K562 (cell line): ENCODE data around the gene LAMA5. TPM values are rescaled to one million over a fixed set of nuclear protein-coding genes. Genes with fewer than 3 reads are reported as not detected.

Experiments used
- EP400 ChIP-seq: fragments of 450-650 bp; IDR thresholded peaks from 2 replicates; pipeline ENCODE4 v1.6.1; 2017; ENCODE audit warnings: antibody characterized with exemption, mild to moderate bottlenecking, moderate library complexity
- POLR2H ChIP-seq: IDR thresholded peaks from 2 replicates; pipeline ENCODE4 v1.6.1; 2016; ENCODE audit warnings: missing genetic modification characterization, low read depth, mild to moderate bottlenecking, control low read depth, missing compliant biosample characterization, moderate library complexity
- SMARCA4 ChIP-seq: fragments of 450-650 bp; IDR thresholded peaks from 2 replicates; pipeline ENCODE4 v1.6.1; 2016
- SMARCE1 ChIP-seq: fragments of 450-650 bp; IDR thresholded peaks from 2 replicates; pipeline ENCODE4 v1.7.1; 2016; ENCODE audit warnings: mild to moderate bottlenecking
- TCF7 ChIP-seq: sonication (generic); IDR thresholded peaks from 2 replicates; pipeline ENCODE4 v1.6.1; 2016; ENCODE audit warnings: antibody characterized with exemption, borderline replicate concordance
- YY1 ChIP-seq, 3 experiments: IDR thresholded peaks; 2 replicates each; pipeline ENCODE4 v1.6.1; 2011; ENCODE audit warnings: low read length in 2 of 3, mild to moderate bottlenecking in 2 of 3, moderate library complexity in 2 of 3, borderline replicate concordance in 1 of 3, control low read depth in 1 of 3, low read depth in 1 of 3; ENCODE audit not compliant: insufficient read depth in 3 of 3, insufficient replicate concordance in 2 of 3, control insufficient read depth in 1 of 3, insufficient read length in 1 of 3; ENCODE audit errors: extremely low read depth in 1 of 3
- ZNF583 ChIP-seq: fragments of 250-450 bp; sonication (Bioruptor Pico); IDR thresholded peaks from 2 replicates; pipeline ENCODE4 v1.4.0; 2020
- polyA plus RNA-seq, 8 experiments: library from polyadenylated mRNA; depleted of rRNA in 4 of 8; stranded (reverse) in 5 of 8; unstranded in 3 of 8; fragments of >200 nt; fragmentation: Nextera tagmentation in 2 of 8; fragmentation: Illumina TruSeq in 1 of 8; extraction: Ambion mirVana in 2 of 8; extraction: Trizol in 1 of 8; gene quantifications; 2 replicates each; pipeline versions ENCODE4 v1.2.1 to v1.2.3, GENCODE V29; 2011 to 2014; ENCODE audit warnings: inconsistent platforms in 1 of 8, missing spikeins in 1 of 8
- total RNA-seq, 7 experiments: library from RNA; depleted of rRNA in 6 of 7; stranded (reverse); fragments of >200 nt in 6 of 7; fragmentation: Illumina TruSeq in 2 of 7; extraction: Trizol in 2 of 7; gene quantifications; 2 replicates each; pipeline versions ENCODE4 v1.2.1 to v1.2.3, GENCODE V29; 2011 to 2021; ENCODE audit warnings: low replicate concordance in 1 of 7
- TF ChIP-seq, protein P1 (sequence below): fragments of 450-650 bp; IDR thresholded peaks from 2 replicates; pipeline ENCODE4 v1.6.1; 2018; ENCODE audit warnings: mild to moderate bottlenecking, low read depth; ENCODE audit not compliant: partially characterized antibody

Gene LAMA5
- total and polyA plus RNA-seq, 9 of the 15 experiments (the other 6 are each of a cell fraction or from before 2014, with no cell fraction given) = 0.31 to 101 (median 7.8) TPM

DNA sequence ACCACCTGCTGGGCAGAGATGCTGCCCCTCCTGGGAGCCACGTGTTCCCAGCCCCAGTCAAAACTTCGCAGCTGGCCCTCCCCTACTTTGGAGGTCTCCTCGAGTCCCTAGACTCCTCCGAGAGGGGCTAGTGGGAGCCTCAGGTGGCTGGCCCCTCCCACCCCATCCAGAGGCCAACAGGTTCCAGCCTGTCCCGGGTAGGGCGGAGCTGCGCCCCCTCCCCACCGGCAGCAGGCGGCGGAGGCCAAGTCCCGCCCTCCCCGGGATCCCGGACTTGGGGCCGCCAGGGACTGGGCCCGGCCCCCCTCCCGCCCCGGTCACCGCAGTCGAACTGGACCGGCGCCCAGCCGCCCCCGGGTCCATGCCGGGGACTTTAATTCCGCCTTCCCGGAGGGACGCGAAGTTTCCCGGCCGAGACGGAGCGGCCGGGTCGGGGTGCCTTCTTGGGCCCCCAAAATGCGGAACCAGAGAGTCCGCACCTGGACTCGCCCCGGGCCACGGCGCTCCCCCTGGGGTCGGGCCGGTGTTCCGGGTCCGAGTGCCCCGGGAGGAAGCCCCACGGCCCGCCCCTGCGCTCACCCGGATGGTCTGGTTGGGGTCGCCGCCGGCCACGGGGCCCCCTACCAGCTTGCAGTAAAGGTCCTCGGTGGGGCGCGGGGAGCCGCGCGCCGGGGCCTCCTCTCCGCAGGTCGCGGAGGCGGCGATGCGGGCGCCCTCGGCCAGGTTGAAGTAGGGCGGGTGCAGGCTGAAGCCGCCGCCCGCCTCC, 559 bp downstream of the LAMA5 start (continued):
- TF ChIP-seq TCF7 = no peak
- TF ChIP-seq SMARCE1 = no peak
- no peak for TF ChIP-seq SMARCA4
- 0 out of 2 replicates have a peak, but pooled peaks have one; percentile 49 for TF ChIP-seq EP400
- no peak for TF ChIP-seq POLR2H (tag)
- TF ChIP-seq, protein P1, sequence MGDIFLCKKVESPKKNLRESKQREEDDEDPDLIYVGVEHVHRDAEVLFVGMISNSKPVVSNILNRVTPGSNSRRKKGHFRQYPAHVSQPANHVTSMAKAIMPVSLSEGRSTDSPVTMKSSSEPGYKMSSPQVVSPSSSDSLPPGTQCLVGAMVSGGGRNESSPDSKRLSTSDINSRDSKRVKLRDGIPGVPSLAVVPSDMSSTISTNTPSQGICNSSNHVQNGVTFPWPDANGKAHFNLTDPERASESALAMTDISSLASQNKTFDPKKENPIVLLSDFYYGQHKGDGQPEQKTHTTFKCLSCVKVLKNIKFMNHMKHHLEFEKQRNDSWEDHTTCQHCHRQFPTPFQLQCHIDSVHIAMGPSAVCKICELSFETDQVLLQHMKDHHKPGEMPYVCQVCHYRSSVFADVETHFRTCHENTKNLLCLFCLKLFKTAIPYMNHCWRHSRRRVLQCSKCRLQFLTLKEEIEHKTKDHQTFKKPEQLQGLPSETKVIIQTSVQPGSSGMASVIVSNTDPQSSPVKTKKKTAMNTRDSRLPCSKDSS = no peak
- TF ChIP-seq YY1 (IDR thresholded peaks at IDR 0.05; ENCODE audit: borderline replicate concordance in 1 of 3, control insufficient read depth in 1 of 3, extremely low read depth in 1 of 3, insufficient read depth in 3 of 3, insufficient read length in 1 of 3, insufficient replicate concordance in 2 of 3, low read depth in 1 of 3, low read length in 2 of 3) = peak in 1 of 3 experiments; percentile 34
- TF ChIP-seq ZNF583 (CRISPR knock-in tag) = no peak
